Choroid plexus epithelial cell (primary cell): ENCODE data around the gene CBLN3.

Experiments used
- DNase-seq: peaks from one replicate; pipeline ENCODE4 v3.0.0-alpha.2; 2010; ENCODE audit warnings: low read depth
- H3K4me3 ChIP-seq: 2 replicates; pipeline ENCODE4 v1.5.1; 2011; ENCODE audit warnings: low read depth, mild to moderate bottlenecking, control low read depth, low read length, moderate library complexity
- TF ChIP-seq, protein P1 (sequence below): conservative IDR thresholded peaks from 2 replicates; pipeline ENCODE4 v1.5.1; 2011; ENCODE audit warnings: low read depth, mild to moderate bottlenecking, control low read depth, inconsistent platforms, low read length, moderate library complexity

CBLN3 gene

DNA sequence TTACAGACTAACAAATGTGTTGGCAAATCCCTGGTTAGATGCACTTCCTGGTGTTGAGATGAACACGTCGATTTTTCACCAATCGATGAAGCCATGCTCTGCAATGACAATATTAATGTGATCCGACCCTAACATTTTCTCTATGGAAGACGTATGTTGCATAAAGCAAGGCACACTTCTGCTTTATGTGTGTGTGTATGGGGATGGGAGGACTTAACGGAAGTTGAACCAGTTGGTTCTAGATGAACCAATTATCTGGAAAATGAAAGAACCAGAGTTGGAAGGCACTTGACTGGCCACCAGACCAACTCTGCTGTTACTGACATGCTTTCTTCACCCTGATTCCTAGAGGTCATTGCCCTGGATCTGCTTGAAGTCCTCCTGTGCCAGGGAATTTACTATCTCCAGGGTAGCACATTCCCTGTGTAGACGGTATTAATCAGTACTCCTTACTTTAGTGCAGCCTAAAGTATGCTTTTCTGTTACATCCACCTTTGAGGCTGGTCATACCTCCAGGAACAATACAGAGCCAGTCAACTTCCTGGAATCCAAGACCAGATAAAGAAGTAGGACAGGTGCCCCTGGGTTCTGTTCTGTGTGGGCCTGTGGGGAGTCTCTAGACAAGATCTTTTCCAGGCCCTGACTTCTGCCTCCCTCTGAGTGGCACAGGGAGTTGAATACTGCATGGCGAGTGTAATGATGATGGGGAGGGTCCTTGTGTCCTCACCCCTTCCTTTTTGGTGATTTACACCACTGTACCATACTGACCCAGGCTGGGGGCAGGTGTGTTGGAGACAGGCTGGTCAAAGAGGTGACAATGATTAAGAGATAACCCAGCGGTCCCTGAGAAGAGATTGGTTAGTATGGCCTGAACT lies 9.0 kb upstream of the CBLN3 start:
- H3K4me3 ChIP-seq: no peak overlapping the region
- TF ChIP-seq, protein P1, sequence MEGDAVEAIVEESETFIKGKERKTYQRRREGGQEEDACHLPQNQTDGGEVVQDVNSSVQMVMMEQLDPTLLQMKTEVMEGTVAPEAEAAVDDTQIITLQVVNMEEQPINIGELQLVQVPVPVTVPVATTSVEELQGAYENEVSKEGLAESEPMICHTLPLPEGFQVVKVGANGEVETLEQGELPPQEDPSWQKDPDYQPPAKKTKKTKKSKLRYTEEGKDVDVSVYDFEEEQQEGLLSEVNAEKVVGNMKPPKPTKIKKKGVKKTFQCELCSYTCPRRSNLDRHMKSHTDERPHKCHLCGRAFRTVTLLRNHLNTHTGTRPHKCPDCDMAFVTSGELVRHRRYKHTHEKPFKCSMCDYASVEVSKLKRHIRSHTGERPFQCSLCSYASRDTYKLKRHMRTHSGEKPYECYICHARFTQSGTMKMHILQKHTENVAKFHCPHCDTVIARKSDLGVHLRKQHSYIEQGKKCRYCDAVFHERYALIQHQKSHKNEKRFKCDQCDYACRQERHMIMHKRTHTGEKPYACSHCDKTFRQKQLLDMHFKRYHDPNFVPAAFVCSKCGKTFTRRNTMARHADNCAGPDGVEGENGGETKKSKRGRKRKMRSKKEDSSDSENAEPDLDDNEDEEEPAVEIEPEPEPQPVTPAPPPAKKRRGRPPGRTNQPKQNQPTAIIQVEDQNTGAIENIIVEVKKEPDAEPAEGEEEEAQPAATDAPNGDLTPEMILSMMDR: no peak
- DNase-seq: no peak

DNA sequence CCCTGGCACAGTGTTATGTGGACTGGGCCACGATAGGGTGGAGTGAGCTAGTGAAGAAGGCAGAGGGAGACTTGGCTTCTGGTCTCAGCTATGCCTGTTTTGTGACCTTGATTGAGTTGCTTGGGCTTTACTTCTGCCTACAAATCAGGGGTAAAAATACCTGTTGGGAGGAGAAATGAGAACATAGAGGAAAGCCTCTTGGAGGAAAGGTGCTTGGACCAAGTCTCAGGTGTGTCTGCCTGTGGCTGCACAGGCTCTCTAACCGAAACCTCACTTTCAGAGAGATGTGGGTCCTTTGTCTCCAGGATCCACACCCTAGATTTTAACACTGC lies 8.2 kb upstream of the CBLN3 start:
- DNase-seq: no peak
- TF ChIP-seq, protein P1: no peak
- no peak overlapping the region for H3K4me3 ChIP-seq

DNA sequence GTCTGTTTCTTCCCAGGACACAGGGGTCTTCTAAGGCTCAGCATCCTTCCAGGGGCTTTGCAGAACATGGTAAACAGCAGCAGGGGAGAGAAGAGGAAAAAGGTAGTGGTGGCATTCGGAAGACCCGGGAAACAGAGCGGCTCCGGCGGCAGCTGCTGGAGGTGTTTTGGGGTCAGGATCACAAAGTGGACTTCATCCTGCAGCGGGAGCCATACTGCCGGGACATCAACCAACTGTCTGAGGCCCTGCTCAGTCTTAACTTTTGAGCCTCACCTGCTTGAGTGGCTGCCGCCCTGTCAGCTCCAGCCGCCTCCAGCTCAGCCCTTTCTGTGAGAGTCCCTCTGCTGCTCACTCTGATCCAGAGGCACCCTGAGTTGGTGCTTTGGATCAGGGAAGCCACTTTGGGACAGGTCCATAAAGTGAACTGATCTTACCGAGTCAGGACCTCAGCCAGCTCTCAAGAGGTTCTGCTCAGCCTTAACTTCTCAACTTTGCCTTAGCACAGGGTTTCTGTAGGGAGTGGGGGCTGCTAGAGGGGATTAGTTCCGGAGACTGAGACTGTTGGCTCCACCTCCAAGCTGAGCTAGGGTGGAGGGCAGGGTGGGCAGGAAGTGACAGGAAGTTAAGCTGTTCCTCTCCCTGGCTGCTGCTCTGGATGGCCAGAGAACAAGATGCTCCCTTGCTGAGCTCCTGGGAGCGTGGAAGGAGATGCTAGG lies 7.7 kb upstream of the CBLN3 start:
- TF ChIP-seq, protein P1: no peak
- DNase-seq: no peak
- H3K4me3 ChIP-seq: no peak overlapping the region

DNA sequence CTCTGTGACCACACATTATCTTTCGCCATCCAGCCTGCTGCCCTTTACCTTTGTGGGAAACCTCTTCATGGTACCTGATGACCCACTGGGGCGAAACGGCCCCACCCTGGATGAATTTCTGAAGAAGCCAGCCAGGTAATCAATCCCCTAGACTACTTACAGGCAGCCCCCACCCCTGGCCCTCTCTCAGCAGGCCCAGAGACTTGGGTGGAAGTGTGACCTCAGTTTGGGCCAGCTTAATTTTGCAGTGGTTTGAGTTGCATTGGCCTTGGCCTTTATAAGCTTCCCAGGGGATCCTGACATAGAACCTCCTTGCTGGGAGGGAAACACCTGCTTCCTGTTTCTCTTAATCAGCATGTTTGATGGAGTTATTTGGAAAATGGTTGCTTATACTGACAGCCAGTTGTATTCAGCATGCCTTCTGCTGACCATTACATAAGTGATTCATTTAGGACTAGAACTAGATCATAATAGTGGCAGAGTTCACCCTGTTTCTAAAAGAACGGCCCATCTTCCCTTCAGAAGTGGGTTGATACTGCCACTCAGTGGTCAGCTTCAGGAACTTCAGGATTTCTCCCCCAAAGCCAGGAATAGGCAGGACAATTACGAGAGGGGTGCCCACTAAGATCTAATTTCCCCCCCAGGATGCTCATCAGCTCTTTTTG lies 7.0 kb upstream of the CBLN3 start:
- TF ChIP-seq, protein P1: peak; percentile 85
- H3K4me3 ChIP-seq: no peak overlapping the region
- DNase-seq: peak; percentile 90

DNA sequence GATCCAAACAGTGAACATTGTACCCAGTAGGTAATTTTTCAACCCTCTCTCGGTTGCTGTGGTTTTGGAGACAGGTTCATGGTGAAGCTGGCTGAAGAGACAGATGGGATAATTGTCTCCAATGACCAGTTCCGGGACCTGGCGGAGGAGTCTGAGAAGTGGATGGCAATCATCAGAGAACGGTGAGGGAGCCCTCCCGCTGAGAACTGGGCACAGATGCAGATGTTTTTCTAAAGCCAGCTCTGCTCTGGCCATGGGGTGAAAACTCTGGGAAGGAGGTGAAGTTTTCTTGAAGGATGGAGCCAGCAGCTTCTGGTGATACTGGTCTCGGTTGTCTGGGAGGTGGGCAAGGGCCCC lies 6.5 kb upstream of the CBLN3 start:
- no peak for DNase-seq
- TF ChIP-seq, protein P1: no peak
- no peak overlapping the region for H3K4me3 ChIP-seq

DNA sequence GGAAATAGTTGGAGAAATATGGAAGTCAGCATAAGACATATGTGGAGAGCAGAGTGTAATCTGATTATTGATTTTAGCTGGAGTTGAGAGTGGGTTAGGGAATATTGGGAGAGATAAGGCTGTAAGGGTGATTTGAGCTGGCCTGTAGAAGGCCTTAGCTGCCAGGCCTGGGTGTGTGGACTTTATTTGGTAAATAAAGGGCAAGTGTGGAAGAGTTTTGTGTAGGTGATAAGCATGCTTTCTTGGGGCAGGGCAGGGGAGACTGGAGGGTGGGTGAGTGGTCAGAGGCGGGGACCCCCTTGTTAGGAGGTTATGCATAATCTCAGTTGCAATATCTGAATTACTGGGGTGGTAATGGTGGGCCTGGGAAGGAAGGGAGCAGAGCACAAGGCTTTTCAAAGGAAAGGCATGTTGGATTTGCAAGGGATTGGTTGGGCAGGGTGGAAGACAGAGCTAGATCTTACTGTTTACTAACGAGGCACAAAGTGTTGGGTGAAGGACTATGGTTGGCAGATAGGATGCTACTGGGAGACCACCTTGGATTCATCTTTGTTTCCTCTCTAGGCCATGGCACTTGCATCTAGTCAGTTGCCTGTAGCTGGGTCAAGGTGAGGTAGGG lies 5.8 kb upstream of the CBLN3 start:
- H3K4me3 ChIP-seq: no peak overlapping the region
- TF ChIP-seq, protein P1: no peak
- no peak for DNase-seq
